CD4-positive, alpha-beta T cell treated with Interleukin-4 for 1 hour (primary cell): Measurements from ENCODE around the gene ATP11A.

Experiments used
- DNase-seq, 2 donors: peaks; one replicate each; pipeline ENCODE4 v3.0.0-alpha.2; 2020 to 2022

Gene ATP11A

DNA sequence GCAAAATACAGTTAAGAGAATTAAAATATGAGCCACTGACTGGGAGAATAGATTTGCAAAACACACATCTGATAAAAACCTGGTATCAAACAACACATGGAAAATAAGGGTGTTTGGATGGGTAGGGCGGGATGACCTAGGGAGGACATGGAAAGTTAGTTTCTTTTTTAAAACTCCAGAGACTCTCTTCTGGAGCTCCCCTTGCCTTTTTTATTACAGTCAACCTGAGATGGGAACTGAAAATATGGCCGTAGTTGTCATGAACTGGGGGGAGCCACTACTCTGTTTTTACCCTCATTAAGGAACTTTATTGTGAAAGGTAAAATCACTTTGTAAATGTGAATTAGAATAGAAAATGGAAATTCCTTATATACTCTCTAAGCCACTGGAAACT, 113.0 kb downstream of the ATP11A start:
- DNase-seq, result no peak

DNA sequence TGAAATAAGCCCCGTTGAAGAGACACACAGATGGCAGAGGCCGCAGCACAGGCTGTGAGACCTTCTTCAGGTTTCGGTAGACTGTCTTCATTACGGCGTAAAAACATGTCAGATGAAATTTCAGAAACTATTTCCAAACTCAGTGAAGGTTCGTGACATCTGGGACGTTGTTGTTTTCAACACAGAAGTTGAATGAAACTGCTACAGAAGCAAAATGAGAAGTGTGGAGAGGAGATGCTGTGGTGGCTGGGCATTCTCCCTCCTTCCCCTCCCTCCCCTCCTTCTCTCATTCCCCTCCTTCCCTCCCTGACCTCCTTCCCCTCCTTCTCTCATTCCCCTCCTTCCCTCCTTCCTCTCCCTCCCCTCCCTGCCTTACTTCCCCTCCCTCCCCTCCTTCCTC, 113.6 kb downstream of the ATP11A start:
- DNase-seq, result no peak

DNA sequence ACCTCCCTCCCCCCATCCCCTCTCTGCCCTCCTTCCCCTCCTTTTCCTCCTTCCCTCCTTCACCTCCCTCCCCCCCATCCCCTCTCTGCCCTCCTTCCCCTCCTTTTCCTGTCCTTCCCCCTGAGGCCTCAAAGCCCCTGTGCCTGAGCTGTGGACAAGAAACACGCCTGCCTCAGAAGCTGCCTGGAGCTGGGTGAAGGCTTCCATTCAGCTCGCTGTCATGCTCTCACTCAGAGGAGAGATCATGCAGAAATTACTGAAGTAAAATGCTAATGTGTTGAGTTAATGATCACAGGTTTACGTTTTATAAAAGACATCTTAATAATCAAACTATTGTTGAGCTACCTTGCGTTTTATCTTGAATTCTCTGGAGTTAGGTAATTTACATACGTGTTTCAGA, 114.5 kb downstream of the ATP11A start:
- DNase-seq, result no peak

DNA sequence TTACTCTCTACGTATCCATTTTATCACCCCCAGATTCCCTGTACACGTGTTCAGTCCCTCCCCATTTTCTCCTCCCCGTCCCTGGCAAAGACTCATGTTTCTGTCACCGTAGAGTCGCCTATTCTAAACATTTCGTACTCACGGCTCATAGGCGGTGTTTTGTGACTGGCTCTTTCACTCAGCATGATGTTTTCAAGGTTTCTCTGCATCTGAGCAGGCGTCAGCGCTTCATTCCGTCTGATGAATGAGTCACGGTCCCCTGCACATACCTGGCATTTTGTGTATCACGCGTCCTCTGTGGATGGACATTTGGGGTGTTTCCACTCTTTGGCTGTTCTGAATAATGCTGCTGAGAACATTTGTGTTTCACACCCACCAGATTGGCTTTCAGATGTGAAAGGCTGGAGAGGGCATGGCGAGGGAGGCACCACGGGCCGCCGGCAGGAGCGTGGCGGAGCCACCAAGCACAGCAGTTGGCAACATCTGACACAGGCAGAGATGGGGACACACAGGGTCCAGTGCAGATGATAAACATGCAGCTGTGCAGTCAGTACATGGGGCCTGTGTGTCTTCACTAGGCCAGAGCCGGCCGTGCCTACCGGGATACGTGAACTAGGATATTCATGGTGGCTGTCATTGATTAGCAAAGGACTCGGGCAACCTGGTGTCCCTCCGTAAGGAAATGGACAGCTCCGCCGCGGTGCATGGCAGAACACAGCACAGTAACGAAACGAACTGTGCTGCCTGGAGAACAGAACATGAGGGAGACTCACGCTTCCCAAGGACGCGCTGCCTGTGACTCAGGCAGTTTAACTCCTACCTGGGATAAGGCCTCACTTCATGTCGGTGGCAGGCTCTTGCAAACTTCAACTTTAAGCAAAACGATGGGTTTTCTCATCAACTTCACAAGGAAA, 117.2 kb downstream of the ATP11A start:
- no peak for DNase-seq

DNA sequence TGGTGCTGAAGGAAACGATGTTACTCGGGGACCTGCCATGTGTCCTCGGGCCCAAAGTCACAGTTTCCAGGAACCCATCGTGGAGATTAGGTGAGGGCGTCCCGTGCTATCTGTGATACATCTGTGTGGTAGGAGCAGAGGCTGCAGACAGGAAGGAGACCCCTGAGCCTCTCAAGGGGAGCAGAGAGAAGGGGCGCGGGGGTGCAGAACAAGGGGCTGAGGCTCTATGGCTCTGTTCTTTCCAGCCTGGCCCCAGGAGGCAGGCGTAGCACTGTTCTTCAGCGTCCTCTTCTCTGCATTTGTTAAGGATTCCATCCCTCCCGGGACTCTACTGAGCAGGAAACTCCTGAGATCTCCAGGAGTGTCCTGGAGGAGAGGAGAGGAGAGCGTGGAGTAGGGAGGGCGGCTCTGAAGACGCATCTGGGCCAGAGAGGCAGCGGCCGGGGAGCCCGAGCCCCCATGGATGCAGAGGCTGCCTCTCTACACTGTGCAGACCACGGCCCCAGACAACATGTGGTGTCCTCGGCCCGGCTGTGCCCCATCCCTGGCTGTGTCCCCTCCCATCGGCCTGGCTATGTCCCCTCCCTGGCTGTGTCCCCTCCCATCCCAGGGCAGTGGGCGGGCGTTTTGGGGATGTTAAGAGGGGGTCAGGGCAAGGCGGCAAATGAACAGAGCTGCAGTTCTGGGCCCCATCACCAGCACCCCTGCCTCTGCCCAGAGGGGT, 118.0 kb downstream of the ATP11A start:
- no peak for DNase-seq

DNA sequence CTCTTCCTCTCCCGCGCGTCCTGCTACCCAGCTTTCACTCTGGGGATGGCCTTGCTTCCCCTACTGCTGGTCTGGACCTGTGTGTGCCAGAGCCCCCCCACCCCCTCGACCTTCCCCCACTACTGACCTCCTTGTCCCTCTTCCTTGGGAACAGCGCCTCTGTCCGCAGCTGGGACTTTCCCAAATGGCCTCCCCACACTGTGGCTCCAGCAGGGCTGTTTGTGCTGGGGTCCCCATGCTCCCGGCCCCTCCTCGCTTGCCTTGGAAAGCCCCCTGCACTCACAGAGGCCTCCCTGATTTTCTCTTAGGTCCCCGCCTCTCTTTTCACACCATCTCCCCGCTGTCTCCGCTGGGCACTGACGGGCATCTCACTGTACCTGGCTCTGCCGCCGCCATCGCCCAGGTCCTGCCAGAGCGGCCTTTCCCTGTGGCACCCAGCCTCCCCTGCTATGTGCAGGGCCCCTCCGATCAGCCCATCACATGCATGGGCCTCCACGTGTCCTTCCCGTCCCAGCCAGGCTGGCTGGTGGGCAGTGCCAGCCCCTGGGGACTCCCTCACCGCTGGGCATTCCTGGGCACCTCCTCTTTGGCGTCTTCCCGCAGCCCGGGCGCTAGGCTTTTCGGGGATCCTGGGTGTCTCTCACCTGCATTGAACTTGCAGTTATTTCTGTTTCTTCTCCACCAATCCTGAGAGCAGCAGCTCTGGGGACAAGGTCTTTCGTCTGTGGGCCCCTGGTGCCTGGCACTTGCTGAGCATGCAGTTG, 118.7 kb downstream of the ATP11A start:
- DNase-seq, result no peak

DNA sequence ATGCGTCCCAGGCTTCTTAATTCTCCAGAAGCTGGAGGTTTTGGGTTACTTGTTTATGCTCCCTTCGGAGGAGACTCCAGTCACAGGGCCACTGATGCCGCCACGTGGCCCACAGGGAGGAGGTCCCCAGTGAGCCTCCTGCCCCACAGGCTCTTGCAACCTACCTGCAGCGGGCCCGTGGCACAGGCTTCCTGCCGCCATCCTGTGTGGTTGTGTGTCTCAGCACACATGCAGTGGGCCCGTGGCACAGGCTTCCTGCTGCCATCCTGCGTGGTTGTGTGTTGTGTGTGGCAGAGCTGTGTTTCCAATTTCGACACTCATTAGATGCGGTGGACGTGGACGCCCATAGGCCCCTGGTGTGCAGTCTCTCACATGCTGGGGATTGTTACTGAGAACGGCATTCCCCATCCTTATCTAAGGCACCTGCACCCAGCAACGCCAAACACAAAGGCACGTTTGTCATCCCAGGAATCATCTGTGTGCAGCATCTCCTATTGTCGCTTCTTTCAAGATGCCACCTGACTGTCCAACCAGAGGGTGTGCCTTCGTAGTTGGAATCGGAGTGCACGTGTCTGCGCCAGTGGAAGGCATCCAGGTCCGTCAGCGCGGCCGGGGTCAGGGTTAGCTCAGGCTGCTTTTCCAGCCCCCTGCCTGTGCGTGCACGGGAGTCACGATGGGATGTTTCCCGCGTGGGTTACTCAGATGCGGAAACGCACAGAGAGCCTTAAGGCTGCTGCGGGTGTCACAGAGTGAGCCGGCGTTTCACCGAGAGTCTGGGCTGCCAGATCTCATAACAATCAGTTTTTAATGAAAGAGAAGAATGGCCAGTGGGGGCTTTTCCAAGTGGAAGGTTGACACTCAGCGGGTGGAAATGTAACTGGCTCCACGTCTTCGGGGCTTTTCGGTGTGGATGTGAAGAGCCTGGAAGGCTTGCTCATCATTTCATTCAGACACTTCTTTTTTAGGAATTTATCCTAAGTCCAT, 119.8 kb downstream of the ATP11A start:
- no peak for DNase-seq

DNA sequence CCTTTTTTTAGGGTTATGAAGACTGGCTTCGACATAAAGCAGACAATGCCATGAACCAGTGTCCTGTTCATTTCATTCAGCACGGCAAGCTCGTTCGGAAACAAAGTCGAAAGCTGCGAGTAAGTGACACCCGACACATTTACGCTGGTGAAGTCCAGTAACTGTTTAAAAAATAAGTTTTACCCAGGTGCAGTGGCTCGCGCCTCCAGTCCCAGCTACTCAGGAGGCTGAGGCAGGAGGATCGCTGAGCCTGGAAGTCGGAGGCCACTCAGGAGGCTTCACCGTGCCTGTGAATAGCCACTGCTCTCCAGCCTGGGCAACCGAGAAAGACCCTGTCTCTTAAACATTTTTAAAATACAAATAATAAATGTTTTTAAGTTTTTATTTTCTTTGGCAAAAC, 120.8 kb downstream of the ATP11A start:
- no peak for DNase-seq

DNA sequence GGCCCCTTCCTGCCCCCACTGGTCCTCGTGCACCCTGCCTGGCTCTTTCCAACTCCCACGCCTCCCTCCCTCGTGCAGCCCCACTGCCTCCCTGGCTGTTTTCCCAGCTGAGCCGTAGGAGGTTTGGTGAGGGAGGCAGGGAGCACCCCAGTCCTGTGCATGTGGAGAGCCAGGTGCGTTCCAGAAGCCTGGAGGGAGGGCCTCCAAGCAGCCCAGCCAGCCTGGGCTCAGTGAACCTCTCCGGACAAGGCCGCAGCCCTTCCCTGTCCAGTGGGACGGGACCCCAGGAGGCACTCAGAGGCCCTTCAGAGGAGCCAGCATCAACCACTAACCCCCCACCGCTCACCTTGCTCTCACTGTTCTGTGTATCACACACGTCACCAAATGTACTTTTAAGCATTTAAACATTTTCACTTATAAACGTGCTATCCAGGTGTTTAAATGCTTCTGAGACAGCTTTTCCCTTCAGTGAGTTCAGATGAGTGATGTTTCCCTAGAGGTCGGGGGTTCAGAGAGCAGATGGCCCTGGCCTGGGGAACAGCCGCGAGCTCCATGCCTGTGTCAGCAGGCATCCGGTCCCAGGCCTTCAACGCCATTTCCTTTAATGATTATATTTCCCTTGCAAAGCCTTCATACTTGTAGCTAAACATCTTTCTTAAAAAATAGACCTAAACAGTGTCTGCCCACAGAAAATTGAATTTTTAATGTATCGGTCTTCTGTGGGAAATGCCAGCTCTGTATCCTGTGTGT, 122.6 kb downstream of the ATP11A start:
- no peak for DNase-seq

DNA sequence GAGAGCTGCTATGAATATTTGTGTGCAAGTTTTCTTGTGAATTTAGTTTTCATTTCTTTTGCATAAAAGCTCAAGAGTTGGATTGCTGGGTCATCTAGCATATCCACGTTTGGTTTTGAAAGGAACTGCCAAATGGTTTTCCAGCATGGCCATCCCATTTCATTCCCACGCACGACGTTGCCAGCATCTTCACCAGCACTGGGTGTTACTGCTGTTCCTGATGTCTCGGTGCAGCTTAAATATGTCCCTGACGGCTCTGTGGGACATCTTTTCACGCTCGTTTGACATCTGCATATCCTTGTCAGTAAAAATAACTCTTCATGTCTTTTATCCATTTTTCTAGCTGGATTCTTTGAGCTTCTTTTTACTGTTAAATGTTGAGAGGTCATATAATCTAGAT, 123.7 kb downstream of the ATP11A start:
- DNase-seq, result no peak

DNA sequence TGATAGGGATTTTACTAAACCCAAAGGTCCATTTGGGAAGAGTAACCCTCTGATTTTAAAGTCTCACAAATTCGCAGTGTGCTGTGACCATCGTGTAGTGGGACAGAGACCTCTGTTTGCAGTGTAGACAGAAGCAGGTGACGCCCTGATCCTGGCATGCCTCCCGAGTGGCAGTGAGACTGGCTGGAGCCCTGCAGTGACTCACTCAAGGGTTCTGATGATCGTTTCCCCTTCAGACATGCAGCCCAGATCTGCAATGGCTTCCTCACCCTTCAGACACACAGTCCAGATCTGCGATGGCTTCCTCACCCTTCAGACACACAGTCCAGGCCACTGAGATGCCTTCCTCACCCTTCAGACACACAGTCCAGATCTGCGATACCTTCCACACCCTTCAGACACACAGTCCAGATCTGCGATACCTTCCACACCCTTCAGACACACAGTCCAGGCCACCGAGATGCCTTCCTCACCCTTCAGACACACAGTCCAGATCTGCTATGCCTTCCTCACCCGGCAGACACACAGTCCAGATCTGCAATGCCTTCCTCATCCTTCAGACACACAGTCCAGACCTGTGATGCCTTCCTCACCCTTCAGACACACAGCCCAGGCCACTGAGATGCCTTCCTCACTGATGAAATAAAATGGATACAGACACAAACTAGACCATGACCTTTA, 125.2 kb downstream of the ATP11A start:
- no peak for DNase-seq

DNA sequence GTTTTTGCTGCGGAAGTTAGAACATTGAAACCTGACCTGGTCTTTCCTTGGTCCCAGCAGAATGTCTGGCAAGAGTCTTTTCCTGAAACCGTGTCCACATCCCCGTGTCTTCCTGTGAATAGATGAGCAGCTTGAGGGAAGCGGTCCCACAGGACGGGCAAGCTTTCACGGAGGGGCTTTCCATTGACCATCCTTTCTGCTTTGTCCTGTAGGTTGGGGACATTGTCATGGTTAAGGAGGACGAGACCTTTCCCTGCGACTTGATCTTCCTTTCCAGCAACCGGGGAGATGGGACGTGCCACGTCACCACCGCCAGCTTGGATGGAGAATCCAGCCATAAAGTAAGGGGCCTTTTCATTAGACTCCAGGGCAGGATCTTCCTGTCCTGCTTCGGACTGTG, 126.0 kb downstream of the ATP11A start:
- DNase-seq, result no peak

DNA sequence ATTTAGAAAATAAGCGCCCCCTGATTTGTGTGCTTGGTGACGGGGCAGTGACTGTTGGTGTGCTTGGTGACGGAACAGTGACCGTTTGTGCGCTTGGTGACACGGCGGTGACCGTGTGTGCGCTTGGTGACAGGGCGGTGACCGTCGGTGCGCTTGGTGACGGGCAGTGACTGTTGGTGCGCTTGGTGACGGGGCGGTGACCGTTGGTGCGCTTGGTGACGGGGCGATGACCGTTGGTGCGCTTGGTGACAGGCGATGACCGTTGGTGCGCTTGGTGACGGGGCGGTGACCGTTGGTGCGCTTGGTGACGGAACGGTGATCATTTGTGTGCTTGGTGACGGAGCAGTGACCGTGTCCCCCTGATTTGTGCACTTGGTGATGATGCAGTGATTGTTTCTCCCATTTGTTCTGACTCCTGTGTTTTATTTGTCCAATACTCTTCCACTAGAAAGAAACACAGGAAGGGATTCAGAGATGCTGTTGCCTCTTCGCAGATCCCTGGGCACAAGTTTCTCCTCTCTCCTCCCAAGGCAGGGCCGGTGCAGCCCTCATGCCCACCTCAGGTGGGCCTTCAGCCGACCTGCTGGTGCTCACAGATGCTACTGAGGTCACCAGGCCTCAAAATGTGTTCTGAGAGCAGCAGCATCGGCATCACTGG, 128.3 kb downstream of the ATP11A start:
- no peak for DNase-seq

DNA sequence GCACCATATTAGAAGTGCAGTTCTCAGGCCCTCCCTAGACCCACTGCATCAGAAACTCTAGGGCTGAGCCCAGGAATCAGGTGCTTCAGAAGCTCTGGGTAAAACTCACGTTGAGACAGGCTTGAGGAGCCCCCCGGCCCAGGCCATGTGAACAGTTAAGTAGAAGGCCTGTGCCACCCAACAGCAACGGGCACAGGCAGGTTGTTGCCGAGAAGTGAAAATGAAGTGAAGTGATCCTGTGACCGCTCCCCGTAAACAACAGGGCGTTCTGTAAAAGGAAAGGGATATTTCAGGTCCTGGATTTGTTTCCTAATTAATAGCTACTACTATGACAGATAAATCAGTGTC, 128.8 kb downstream of the ATP11A start:
- no peak for DNase-seq

DNA sequence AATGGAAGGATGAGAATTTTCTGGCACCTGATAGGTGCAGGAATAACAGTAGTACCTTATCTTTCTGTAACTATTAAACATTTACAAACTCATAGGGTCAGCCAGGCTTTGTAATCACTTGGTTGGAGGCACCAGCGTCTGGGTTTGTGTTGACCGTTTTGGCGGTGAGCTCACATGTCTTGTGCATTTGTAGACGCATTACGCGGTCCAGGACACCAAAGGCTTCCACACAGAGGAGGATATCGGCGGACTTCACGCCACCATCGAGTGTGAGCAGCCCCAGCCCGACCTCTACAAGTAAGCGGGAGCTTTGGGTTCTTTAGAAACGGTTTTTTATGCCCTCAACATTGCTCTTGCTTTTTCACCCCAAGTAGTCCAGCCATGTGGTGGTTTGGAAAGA, 129.3 kb downstream of the ATP11A start:
- no peak for DNase-seq

DNA sequence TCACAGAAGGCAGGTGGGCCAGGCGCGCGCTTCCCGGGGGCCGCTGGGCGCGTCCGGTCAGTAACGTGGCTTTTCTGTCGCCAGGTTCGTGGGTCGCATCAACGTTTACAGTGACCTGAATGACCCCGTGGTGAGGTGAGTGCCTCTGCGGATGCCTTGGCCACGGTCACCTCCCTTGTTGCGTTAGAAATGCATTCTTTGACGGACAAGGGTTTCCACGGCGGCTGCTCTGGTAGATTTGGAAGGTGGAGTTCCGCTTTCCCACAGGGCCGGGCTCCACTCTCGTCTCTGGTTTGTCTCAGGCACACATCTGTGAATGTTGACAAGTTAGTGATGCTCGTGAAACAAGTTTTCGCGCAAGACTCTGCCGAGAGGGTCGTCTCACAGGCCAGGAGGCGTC, 130.0 kb downstream of the ATP11A start:
- DNase-seq, result no peak

DNA sequence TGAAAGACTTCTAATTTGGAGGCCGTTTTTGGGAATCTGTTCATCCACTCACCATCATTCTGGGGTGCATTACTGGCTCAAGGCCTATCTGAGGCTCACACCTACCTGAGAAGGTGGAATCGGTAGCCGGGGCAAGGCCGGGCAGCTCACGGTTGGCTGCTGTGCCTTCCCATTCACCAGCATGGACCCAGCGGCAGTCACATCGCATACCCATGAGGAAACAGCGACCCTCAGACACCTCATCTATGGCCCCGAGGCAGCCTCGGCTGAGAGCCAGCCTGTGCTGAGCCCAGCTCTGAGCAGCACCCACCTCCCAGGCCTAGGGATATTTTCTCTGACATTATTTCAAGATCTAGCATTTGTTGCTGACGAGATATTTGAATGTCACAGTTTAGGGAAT, 130.5 kb downstream of the ATP11A start:
- no peak for DNase-seq

DNA sequence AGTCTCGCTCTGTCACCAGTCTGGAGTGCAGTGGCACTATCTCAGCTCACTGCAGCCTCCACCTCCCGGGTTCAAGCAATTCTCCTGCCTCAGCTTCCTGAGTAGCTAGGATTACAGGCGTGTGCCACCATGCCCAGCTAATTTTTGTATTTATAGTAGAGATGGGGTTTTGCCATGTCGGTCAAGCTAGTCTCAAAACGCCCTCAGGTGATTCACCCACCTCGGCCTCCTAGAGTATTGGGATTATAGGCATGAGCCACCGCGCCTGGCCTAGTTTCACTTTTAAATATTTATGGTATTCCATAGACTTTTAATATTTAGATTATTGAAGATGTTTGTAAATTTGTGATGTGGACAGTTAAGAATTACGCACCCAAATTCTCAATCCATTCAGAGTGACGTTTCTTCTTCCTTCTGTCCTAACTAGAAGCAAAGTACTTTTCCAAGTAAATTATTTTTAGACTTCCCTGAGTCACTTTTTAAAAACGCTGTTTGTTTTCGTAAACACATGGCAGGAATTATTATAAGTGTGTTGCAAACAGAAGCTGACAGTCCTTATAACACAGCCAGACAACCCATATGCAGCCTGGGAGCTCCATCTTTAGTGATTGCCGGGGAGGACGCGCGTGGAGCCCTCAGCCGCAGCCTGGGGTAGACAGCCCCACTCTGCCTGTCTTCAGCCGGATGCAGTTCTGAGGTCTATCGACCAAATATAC, 131.7 kb downstream of the ATP11A start:
- DNase-seq, result no peak

DNA sequence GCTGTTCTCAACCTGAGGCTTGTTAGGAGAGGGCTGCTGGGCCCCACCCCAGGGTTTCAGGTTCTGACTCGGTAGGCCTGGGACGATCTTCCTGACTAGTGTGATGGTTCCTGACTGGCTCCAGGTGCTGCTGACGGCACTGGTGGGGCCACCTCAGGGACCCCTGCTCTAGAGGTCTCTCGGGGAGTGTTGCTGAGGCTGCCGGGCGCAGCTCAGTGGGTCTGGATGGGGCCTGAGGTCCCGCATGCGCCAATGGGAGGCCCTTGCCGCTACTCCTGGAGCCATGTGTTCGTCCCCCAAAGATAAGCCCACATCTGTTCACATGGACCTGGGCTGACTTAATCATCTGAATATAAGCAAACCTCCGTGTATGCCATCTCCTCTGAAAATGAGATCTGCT, 133.0 kb downstream of the ATP11A start:
- no peak for DNase-seq

DNA sequence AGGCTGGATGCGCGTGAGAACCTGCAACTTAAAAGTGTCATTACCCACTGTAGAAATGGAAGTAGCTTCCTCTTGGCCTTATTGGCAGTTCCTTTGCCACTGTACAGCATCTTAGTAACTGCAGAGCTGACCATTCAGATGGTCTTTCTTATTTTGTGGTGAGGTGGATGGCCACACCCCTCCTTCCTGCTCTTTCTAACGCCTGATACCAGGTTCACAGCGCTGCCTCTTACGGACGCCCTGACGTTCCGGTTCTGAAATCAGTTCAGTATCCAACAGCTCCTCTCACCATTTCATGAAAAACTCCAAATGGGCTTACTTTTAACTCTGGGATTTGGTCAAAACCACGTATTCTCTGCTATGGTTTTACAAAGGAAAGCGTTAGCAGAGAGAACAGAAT, 134.6 kb downstream of the ATP11A start:
- DNase-seq, result no peak
